GM23338 (cell line): Measurements from ENCODE around the gene SIRT3. TPM values are rescaled to one million over a fixed set of nuclear protein-coding genes. Genes with fewer than 3 reads are reported as not detected.

ENCODE experiments used
- ATAC-seq: fragments of 200-7000 bp; cut with Tn5 transposase; 3 replicates; pipeline ENCODE4 v1.9.1; 2020
- DNase-seq: peaks from one replicate; pipeline ENCODE4 v3.0.0-alpha.2; 2015; ENCODE audit warnings: low spot score
- H2AFZ ChIP-seq: fragments of 200-600 bp; sonication (generic); 2 replicates; pipeline ENCODE4 v1.8.0; 2016; ENCODE audit warnings: antibody characterized with exemption, mild to moderate bottlenecking, moderate library complexity
- H3F3A ChIP-seq: fragments of 200-600 bp; sonication (generic); replicated peaks from 2 replicates; pipeline ENCODE4 v1.8.0; 2017; ENCODE audit warnings: antibody characterized with exemption, mixed run types, low read depth
- H3K27ac ChIP-seq: fragments of 200-600 bp; sonication (generic); 2 replicates; pipeline ENCODE4 v1.6.1; 2016; ENCODE audit warnings: low read depth
- H3K27me3 ChIP-seq: fragments of 200-600 bp; sonication (generic); 2 replicates; pipeline ENCODE4 v1.8.0; 2016; ENCODE audit warnings: mild to moderate bottlenecking, mixed run types, moderate library complexity; ENCODE audit not compliant: insufficient read depth
- H3K36me3 ChIP-seq: fragments of 200-600 bp; sonication (generic); 2 replicates; pipeline ENCODE4 v1.8.0; 2016; ENCODE audit warnings: mild to moderate bottlenecking; ENCODE audit not compliant: insufficient read depth
- H3K4me1 ChIP-seq: fragments of 200-600 bp; sonication (generic); 2 replicates; pipeline ENCODE4 v1.8.0; 2016; ENCODE audit warnings: mild to moderate bottlenecking, moderate library complexity; ENCODE audit not compliant: insufficient read depth
- H3K4me2 ChIP-seq: fragments of 200-600 bp; sonication (generic); 2 replicates; pipeline ENCODE4 v1.7.1; 2017; ENCODE audit warnings: mixed run types
- H3K4me3 ChIP-seq: fragments of 200-600 bp; sonication (generic); 2 replicates; pipeline ENCODE4 v1.6.1; 2016; ENCODE audit warnings: mixed run types
- H3K79me2 ChIP-seq: fragments of 200-600 bp; sonication (generic); replicated peaks from 2 replicates; pipeline ENCODE4 v1.8.0; 2017; ENCODE audit warnings: mild to moderate bottlenecking; ENCODE audit not compliant: insufficient read depth
- H3K9me2 ChIP-seq: fragments of 200-600 bp; sonication (generic); 2 replicates; pipeline ENCODE4 v1.8.0; 2017; ENCODE audit not compliant: insufficient read depth
- H4K20me1 ChIP-seq: fragments of 200-600 bp; sonication (generic); replicated peaks from 2 replicates; pipeline ENCODE4 v1.8.0; 2017; ENCODE audit warnings: mild to moderate bottlenecking; ENCODE audit not compliant: insufficient read depth
- H3K27ac Mint-ChIP-seq: 2 replicates; pipeline ENCODE4 v1.8.0; 2020; ENCODE audit warnings: inconsistent platforms, mild to moderate bottlenecking, moderate library complexity, mixed read lengths
- H3K27me3 Mint-ChIP-seq: 3 replicates; pipeline ENCODE4 v1.8.0; 2022; ENCODE audit warnings: low read depth, mild to moderate bottlenecking, moderate library complexity, mixed read lengths, inconsistent platforms; ENCODE audit not compliant: insufficient read depth, poor library complexity
- H3K36me3 Mint-ChIP-seq: 3 replicates; pipeline ENCODE4 v1.8.0; 2021; ENCODE audit warnings: low read depth, mild to moderate bottlenecking, inconsistent platforms, moderate library complexity, mixed read lengths
- H3K4me1 Mint-ChIP-seq: 3 replicates; pipeline ENCODE4 v1.8.0; 2020; ENCODE audit warnings: mild to moderate bottlenecking, inconsistent platforms, mixed read lengths
- H3K4me3 Mint-ChIP-seq: 3 replicates; pipeline ENCODE4 v1.8.0; 2021; ENCODE audit warnings: moderate library complexity, mild to moderate bottlenecking, inconsistent platforms, mixed read lengths
- H3K9me3 Mint-ChIP-seq: 3 replicates; pipeline ENCODE4 v1.8.0; 2020; ENCODE audit warnings: moderate library complexity, mild to moderate bottlenecking, inconsistent platforms, mixed read lengths
- CREB1 ChIP-seq: fragments of 250-450 bp; sonication (Bioruptor Pico); IDR thresholded peaks from 2 replicates; pipeline ENCODE4 v1.5.0; 2020; ENCODE audit warnings: low read depth, mild to moderate bottlenecking, moderate library complexity
- CTCF ChIP-seq, 2 experiments: fragments of 200-600 bp in 1 of 2; sonication (generic) in 1 of 2; conservative IDR thresholded peaks; 2 replicates each; pipeline versions ENCODE4 v1.5.1 to v1.6.1; 2016 to 2017; ENCODE audit warnings: antibody characterized with exemption in 2 of 2, low read depth in 2 of 2, mild to moderate bottlenecking in 2 of 2, moderate library complexity in 1 of 2
- EZH2 ChIP-seq: fragments of 200-600 bp; sonication (generic); IDR thresholded peaks from one replicate; pipeline ENCODE4 v1.8.0; 2017; ENCODE audit warnings: antibody characterized with exemption, mild to moderate bottlenecking, low read depth; ENCODE audit not compliant: unreplicated experiment
- EZH2phosphoT487 ChIP-seq: fragments of 200-600 bp; sonication (generic); IDR thresholded peaks from one replicate; pipeline ENCODE4 v1.8.1; 2018; ENCODE audit warnings: antibody characterized with exemption; ENCODE audit not compliant: unreplicated experiment
- JUNB ChIP-seq: IDR thresholded peaks from one replicate; pipeline ENCODE4 v1.6.1; 2016; ENCODE audit warnings: antibody characterized with exemption; ENCODE audit not compliant: unreplicated experiment
- NANOG ChIP-seq: IDR thresholded peaks from 2 replicates; pipeline ENCODE4 v1.6.1; 2016; ENCODE audit warnings: antibody characterized with exemption, borderline replicate concordance
- POLR2AphosphoS5 ChIP-seq: IDR thresholded peaks from 2 replicates; pipeline ENCODE4 v1.6.1; 2016; ENCODE audit warnings: antibody characterized with exemption, low read depth
- REST ChIP-seq: IDR thresholded peaks from one replicate; pipeline ENCODE4 v1.6.1; 2018; ENCODE audit warnings: antibody characterized with exemption; ENCODE audit not compliant: unreplicated experiment
- STAT1 ChIP-seq: IDR thresholded peaks from one replicate; pipeline ENCODE4 v1.6.1; 2016; ENCODE audit warnings: antibody characterized with exemption; ENCODE audit not compliant: unreplicated experiment
- ZNF114 ChIP-seq: fragments of 250-450 bp; sonication (Bioruptor Pico); IDR thresholded peaks from 2 replicates; pipeline ENCODE4 v1.5.0; 2020; ENCODE audit warnings: mild to moderate bottlenecking, moderate library complexity
- ZNF331 ChIP-seq: fragments of 250-450 bp; sonication (Bioruptor Pico); IDR thresholded peaks from 2 replicates; pipeline ENCODE4 v1.5.0; 2020; ENCODE audit warnings: low read depth, mild to moderate bottlenecking, moderate library complexity
- polyA plus RNA-seq: library from polyadenylated mRNA; unstranded; fragments of >200 nt; fragmentation: Nextera tagmentation; extraction: Ambion mirVana; gene quantifications from 2 replicates; pipeline ENCODE4 v1.2.1, GENCODE V29; 2016
- total RNA-seq: library from RNA; depleted of rRNA; stranded (reverse); fragments of >200 nt; shearing (Covaris generic); gene quantifications from 2 replicates; pipeline ENCODE4 v1.2.3, GENCODE V29; 2014
- TF ChIP-seq, protein P1 (sequence below): fragments of 250-450 bp; sonication (Bioruptor Pico); IDR thresholded peaks from 2 replicates; pipeline ENCODE4 v1.5.0; 2020; ENCODE audit warnings: mild to moderate bottlenecking, moderate library complexity
- TF ChIP-seq, protein P2 (sequence below): IDR thresholded peaks from 2 replicates; pipeline ENCODE4 v1.6.1; 2016; ENCODE audit warnings: antibody characterized with exemption

Gene SIRT3
- total and polyA plus RNA-seq, 2 experiments from 2014 or later, result 7.0 to 11.4 TPM

DNA sequence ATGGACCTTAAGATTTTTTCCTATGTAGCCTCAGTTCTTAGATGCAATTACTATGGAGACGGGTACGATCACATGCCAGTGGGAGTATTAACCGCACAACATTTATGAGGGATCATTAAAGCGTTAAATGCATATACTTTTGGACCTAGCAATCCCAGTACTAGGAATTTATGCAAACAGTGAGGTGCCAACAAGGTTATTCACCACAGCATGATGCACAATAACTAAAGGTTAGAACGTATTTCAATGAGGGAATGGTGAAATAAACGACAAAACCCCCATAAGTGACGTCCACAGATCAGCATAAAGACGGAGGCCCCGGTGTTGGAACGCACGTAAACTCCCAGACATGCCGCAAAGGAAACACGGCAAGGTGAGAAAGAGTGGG lies 539 bp downstream of the SIRT3 start:
- Histone ChIP-seq H3K9me2 (no peaks in the 10 kb centered on the region), H3K79me2 (peaks cover 26% of the 10 kb centered on the region), H3F3A (peaks cover 11% of the 10 kb centered on the region; the same call in 1 of the 2 replicates), H3K27me3 (no peaks in the 10 kb centered on the region), H3K4me2 (peak overlapping the region; percentile 92), H4K20me1 (peaks cover 15% of the 10 kb centered on the region), H3K4me1 (peaks cover 10% of the 10 kb centered on the region), H3K36me3 (0 out of 2 replicates have a peak, but pooled peaks cover 5% of the 10 kb centered on the region), H2AFZ (peak overlapping the region; percentile 94), H3K4me3 (peak overlapping the region; percentile 88), H3K27ac (no peak overlapping the region)
- DNase-seq (no peak), ATAC-seq (no peak)
- Mint-ChIP-seq H3K36me3 (peaks cover 7% of the 10 kb centered on the region), H3K4me3 (peak overlapping the region; percentile 93), H3K27me3 (peaks cover 5% of the 10 kb centered on the region), H3K4me1 (0 out of 3 replicates have a peak, but pooled peaks cover 4% of the 10 kb centered on the region), H3K9me3 (no peaks in the 10 kb centered on the region), H3K27ac (0 out of 2 replicates have a peak overlapping the region, but pooled peaks have one; percentile 13)
- TF ChIP-seq REST (no peak), ZNF331 (CRISPR knock-in tag) (no peak), CTCF (conservative IDR thresholded peaks at IDR 0.05; ENCODE audit: low read depth in 2 of 2) (no peak), EZH2phosphoT487 (no peak), EZH2 (no peak), CREB1 (CRISPR knock-in tag) (no peak), ZNF114 (CRISPR knock-in tag) (no peak), JUNB (no peak), POLR2AphosphoS5 (no peak), NANOG (no peak), STAT1 (no peak)
- TF ChIP-seq, protein P1, sequence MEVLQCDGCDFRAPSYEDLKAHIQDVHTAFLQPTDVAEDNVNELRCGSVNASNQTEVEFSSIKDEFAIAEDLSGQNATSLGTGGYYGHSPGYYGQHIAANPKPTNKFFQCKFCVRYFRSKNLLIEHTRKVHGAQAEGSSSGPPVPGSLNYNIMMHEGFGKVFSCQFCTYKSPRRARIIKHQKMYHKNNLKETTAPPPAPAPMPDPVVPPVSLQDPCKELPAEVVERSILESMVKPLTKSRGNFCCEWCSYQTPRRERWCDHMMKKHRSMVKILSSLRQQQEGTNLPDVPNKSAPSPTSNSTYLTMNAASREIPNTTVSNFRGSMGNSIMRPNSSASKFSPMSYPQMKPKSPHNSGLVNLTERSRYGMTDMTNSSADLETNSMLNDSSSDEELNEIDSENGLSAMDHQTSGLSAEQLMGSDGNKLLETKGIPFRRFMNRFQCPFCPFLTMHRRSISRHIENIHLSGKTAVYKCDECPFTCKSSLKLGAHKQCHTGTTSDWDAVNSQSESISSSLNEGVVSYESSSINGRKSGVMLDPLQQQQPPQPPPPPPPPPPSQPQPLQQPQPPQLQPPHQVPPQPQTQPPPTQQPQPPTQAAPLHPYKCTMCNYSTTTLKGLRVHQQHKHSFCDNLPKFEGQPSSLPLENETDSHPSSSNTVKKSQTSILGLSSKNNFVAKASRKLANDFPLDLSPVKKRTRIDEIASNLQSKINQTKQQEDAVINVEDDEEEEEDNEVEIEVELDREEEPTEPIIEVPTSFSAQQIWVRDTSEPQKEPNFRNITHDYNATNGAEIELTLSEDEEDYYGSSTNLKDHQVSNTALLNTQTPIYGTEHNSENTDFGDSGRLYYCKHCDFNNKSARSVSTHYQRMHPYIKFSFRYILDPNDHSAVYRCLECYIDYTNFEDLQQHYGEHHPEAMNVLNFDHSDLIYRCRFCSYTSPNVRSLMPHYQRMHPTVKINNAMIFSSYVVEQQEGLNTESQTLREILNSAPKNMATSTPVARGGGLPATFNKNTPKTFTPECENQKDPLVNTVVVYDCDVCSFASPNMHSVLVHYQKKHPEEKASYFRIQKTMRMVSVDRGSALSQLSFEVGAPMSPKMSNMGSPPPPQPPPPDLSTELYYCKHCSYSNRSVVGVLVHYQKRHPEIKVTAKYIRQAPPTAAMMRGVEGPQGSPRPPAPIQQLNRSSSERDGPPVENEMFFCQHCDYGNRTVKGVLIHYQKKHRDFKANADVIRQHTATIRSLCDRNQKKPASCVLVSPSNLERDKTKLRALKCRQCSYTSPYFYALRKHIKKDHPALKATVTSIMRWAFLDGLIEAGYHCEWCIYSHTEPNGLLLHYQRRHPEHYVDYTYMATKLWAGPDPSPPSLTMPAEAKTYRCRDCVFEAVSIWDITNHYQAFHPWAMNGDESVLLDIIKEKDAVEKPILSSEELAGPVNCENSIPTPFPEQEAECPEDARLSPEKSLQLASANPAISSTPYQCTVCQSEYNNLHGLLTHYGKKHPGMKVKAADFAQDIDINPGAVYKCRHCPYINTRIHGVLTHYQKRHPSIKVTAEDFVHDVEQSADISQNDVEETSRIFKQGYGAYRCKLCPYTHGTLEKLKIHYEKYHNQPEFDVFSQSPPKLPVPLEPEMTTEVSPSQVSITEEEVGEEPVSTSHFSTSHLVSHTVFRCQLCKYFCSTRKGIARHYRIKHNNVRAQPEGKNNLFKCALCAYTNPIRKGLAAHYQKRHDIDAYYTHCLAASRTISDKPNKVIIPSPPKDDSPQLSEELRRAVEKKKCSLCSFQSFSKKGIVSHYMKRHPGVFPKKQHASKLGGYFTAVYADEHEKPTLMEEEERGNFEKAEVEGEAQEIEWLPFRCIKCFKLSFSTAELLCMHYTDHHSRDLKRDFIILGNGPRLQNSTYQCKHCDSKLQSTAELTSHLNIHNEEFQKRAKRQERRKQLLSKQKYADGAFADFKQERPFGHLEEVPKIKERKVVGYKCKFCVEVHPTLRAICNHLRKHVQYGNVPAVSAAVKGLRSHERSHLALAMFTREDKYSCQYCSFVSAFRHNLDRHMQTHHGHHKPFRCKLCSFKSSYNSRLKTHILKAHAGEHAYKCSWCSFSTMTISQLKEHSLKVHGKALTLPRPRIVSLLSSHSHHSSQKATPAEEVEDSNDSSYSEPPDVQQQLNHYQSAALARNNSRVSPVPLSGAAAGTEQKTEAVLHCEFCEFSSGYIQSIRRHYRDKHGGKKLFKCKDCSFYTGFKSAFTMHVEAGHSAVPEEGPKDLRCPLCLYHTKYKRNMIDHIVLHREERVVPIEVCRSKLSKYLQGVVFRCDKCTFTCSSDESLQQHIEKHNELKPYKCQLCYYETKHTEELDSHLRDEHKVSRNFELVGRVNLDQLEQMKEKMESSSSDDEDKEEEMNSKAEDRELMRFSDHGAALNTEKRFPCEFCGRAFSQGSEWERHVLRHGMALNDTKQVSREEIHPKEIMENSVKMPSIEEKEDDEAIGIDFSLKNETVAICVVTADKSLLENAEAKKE (CRISPR knock-in tag), result no peak
- TF ChIP-seq, protein P2, sequence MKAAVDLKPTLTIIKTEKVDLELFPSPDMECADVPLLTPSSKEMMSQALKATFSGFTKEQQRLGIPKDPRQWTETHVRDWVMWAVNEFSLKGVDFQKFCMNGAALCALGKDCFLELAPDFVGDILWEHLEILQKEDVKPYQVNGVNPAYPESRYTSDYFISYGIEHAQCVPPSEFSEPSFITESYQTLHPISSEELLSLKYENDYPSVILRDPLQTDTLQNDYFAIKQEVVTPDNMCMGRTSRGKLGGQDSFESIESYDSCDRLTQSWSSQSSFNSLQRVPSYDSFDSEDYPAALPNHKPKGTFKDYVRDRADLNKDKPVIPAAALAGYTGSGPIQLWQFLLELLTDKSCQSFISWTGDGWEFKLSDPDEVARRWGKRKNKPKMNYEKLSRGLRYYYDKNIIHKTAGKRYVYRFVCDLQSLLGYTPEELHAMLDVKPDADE, result no peak
